Nephron progenitor cell (in vitro differentiated cells): ENCODE data around the gene SNN.

Experiments
- DNase-seq: peaks from one replicate; pipeline ENCODE4 v3.0.0; 2021
- H3K27ac Mint-ChIP-seq: 2 replicates; pipeline ENCODE4 v1.8.0; 2021; ENCODE audit warnings: mild to moderate bottlenecking, moderate library complexity, mixed read lengths
- H3K27me3 Mint-ChIP-seq: 2 replicates; pipeline ENCODE4 v1.8.0; 2021; ENCODE audit warnings: mild to moderate bottlenecking, low read depth, mixed read lengths; ENCODE audit not compliant: poor library complexity
- H3K36me3 Mint-ChIP-seq: 2 replicates; pipeline ENCODE4 v1.8.0; 2021; ENCODE audit warnings: low read depth, mixed read lengths
- H3K4me1 Mint-ChIP-seq: 2 replicates; pipeline ENCODE4 v1.8.0; 2021; ENCODE audit warnings: mixed read lengths
- H3K4me3 Mint-ChIP-seq: 2 replicates; pipeline ENCODE4 v1.8.0; 2021; ENCODE audit warnings: mild to moderate bottlenecking, moderate library complexity, mixed read lengths
- H3K9me3 Mint-ChIP-seq: 2 replicates; pipeline ENCODE4 v1.8.0; 2021; ENCODE audit warnings: mild to moderate bottlenecking, moderate library complexity, mixed read lengths
- TF ChIP-seq, protein P1 (sequence below): fragments of 200-600 bp; sonication (generic); IDR thresholded peaks from 2 replicates; pipeline ENCODE4 v1.5.0; 2021; ENCODE audit warnings: antibody characterized with exemption

The SNN gene

DNA sequence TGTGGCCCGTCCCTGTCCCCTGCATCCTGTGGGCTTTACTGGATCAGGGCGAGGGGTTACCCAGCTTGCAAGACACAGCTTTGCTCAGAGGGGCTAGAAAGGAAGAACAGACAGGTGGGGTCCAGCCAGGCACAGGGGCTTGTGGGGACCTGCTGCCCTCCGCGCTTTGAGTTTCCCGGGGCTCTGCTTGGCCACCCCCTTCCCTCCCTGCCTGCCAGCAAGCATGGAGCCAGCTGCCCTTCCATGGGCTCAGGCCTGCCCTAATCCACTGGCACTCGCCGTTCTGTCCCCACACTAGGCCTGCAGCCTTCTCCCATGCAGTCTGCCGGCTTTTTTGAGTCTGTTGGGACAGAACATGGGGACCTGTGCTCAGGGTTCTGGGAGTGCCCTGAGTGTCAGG, 3.4 kb downstream of the SNN start:
- Mint-ChIP-seq H3K27ac (no peak overlapping the region), H3K9me3 (no peaks in the 10 kb centered on the region), H3K4me1 (peaks cover 43% of the 10 kb centered on the region), H3K4me3 (no peak overlapping the region), H3K36me3 (no peaks in the 10 kb centered on the region), H3K27me3 (peaks cover 3% of the 10 kb centered on the region)
- TF ChIP-seq, protein P1, sequence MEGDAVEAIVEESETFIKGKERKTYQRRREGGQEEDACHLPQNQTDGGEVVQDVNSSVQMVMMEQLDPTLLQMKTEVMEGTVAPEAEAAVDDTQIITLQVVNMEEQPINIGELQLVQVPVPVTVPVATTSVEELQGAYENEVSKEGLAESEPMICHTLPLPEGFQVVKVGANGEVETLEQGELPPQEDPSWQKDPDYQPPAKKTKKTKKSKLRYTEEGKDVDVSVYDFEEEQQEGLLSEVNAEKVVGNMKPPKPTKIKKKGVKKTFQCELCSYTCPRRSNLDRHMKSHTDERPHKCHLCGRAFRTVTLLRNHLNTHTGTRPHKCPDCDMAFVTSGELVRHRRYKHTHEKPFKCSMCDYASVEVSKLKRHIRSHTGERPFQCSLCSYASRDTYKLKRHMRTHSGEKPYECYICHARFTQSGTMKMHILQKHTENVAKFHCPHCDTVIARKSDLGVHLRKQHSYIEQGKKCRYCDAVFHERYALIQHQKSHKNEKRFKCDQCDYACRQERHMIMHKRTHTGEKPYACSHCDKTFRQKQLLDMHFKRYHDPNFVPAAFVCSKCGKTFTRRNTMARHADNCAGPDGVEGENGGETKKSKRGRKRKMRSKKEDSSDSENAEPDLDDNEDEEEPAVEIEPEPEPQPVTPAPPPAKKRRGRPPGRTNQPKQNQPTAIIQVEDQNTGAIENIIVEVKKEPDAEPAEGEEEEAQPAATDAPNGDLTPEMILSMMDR, result no peak
- DNase-seq, result no peak

DNA sequence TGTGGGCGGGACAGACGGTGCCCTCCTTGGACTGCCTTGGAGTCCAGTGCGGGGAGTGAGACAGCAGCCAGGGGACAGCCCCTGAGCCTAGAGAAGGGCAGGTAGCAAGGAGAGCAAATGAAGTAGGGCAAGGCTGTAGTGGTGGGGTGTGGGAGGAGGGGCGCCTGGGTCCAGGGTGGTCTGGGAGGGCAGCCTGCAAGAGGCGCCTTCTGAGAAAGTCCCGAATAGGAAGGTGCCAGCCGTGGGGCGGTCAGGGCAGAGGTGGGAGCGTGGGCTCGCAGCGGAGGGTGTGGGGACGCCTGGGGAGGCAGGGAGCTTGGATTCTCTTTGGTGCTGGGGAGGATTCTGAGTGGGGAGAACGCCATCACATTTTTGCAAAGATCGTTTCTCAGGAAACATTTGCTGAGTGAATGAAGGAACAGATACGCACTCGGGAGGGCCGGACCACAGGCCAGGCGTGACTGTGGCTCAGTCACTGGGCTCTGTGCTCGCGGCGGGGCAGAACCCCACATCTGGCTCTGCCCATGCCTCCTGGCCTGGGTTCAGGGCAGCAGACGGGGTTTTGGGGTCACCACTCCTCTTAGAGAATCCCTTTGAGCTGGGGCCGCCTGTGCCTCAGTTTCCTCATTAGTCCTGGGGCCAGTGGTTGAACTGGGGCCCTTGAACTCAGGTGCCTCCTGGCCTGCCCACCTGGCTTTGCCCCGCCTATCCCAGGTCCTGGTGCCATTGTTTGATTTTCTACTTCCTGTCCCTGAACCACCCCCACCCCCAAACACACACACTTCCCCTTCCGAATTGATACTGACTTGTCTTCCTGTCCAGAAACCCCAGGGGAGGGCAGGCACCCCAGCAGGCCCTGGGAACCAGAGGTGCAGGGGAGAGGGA, 4.2 kb downstream of the SNN start:
- H3K27me3 Mint-ChIP-seq, result no peaks in the 10 kb centered on the region
- TF ChIP-seq, protein P1, result no peak
- H3K4me1 Mint-ChIP-seq, result peaks cover 44% of the 10 kb centered on the region
- no peak overlapping the region for H3K4me3 Mint-ChIP-seq
- no peaks in the 10 kb centered on the region for H3K9me3 Mint-ChIP-seq
- peaks cover 5% of the 10 kb centered on the region for H3K36me3 Mint-ChIP-seq
- no peak for DNase-seq
- H3K27ac Mint-ChIP-seq, result peak overlapping the region; percentile 92

DNA sequence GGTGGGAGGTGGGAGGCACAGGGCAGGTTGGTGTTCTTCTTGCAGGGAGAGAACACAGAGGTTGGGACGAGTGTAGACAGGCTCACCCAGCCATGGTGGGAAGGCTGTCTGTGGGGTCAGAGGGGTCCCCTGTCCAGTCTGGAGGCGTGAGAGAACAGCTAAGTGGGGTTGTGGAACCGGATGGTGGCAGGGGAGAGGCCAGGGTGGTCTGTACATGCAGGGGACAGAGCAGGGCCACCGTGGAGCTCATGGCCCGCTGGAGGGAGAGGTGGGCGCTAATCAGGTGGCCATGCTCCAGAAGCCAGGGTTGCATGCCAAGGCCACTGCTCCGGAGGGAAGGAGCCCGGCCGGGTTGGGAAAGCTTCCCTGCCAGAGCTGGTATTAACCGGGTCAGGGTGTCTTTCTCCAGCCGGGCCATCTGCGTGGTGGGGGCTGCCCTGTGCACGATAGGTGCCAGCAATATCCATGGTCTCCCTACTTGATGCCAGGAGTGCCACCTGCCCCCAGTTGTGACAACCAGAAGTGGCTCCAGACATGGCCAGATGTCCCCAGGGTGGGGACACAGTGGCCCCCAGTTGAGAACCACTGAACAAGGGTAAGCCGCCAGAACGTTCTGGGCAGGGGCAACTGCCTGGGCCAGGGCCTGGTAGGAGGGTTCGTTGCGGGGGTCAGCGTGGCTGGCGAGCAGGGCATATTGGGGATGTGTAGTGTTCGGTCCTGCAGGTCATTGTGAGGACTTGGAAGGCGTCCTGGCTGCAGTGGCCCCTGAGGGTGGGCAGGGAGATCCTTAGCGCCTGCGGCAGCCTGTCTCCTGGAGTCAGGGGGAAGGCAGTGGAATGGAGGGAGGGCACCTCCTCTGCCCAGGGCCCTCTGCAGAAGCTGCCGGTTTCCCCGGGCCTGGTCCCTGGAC, 5.1 kb downstream of the SNN start:
- H3K9me3 Mint-ChIP-seq, result no peaks in the 10 kb centered on the region
- H3K27me3 Mint-ChIP-seq, result no peaks in the 10 kb centered on the region
- H3K4me1 Mint-ChIP-seq, result peaks cover 52% of the 10 kb centered on the region
- TF ChIP-seq, protein P1, result no peak
- no peak for DNase-seq
- peaks cover 12% of the 10 kb centered on the region for H3K36me3 Mint-ChIP-seq
- peak overlapping the region; percentile 92 for H3K27ac Mint-ChIP-seq
- H3K4me3 Mint-ChIP-seq, result no peak overlapping the region

DNA sequence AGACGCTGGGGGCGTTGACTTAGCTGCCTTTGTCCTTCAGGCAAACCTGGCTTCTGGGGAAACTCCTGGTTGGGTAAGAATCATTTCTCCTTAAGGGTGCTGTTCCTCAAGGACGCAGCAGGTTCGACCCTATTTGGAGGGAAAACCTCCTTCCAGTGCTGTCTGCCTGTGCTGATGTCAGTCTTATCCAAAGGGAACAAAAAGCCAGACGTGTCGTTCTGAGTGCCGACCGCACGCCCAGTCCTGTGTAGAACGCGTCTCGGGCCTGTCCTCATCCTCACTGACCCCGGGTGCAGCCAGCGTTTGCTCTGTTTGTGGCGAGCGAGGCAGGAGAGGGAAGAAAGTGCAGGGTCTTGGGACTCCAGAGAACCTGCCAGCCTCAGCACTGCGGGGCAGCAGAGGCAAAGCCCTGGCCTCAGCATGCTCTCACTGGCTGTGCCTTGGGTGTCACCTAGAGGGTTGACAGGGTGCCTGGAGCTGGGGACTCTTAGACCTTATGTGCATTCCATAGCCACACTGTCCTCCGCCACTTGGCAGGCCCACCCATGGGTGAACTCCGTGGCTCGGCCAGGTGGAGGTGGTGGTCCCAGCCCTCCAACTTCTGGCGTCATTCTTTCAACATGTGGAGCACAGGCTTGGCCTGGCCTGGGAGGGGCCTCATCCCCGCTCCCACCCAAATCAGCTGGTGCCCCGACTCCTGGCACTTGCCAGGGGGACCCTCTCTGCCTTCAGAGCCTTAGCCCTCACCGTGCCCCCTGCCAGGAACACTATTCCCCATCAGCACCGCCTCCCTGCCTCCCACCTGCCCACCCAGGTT, 6.0 kb downstream of the SNN start:
- no peaks in the 10 kb centered on the region for H3K9me3 Mint-ChIP-seq
- no peak overlapping the region for H3K4me3 Mint-ChIP-seq

More for the DNA sequence above, 6.0 kb downstream of the SNN start:
- TF ChIP-seq, protein P1, result no peak
- no peak for DNase-seq
- Mint-ChIP-seq H3K4me1 (peaks cover 53% of the 10 kb centered on the region), H3K27me3 (no peaks in the 10 kb centered on the region), H3K36me3 (peaks cover 15% of the 10 kb centered on the region), H3K27ac (peak overlapping the region; percentile 25)
